Neural crest cell (in vitro differentiated cells): ENCODE measurements around the gene SORBS2. TPM values are rescaled to one million over a fixed set of nuclear protein-coding genes. Genes with fewer than 3 reads are reported as not detected.
A peak's percentile ranks its signal among the peaks of the same experiment; 100 is the strongest.

Source experiments
- DNase-seq: peaks from one replicate; pipeline ENCODE4 v3.0.0; 2021; ENCODE audit warnings: low read depth, mixed read lengths, low spot score
- H3K27ac Mint-ChIP-seq: one replicate; pipeline ENCODE4 v1.8.0; 2021; ENCODE audit warnings: mild to moderate bottlenecking, mixed read lengths; ENCODE audit not compliant: unreplicated experiment
- H3K27me3 Mint-ChIP-seq: 2 replicates; pipeline ENCODE4 v1.8.0; 2021; ENCODE audit warnings: low read depth, mild to moderate bottlenecking, mixed read lengths
- H3K36me3 Mint-ChIP-seq: 2 replicates; pipeline ENCODE4 v1.8.0; 2021; ENCODE audit warnings: low read depth, mild to moderate bottlenecking, mixed read lengths
- H3K4me1 Mint-ChIP-seq: 2 replicates; pipeline ENCODE4 v1.8.0; 2021; ENCODE audit warnings: mixed read lengths
- H3K4me3 Mint-ChIP-seq: one replicate; pipeline ENCODE4 v1.8.0; 2021; ENCODE audit warnings: mild to moderate bottlenecking, mixed read lengths
- H3K9me3 Mint-ChIP-seq: 2 replicates; pipeline ENCODE4 v1.8.0; 2021; ENCODE audit warnings: mixed read lengths
- CTCF ChIP-seq: fragments of 200-600 bp; sonication (generic); conservative IDR thresholded peaks from 2 replicates; pipeline ENCODE4 v1.5.0; 2021; ENCODE audit warnings: antibody characterized with exemption, mild to moderate bottlenecking
- total RNA-seq: library from RNA; stranded (reverse); gene quantifications from 2 replicates; pipeline ENCODE4 v1.2.1, GENCODE V29; 2021

The SORBS2 gene
- total RNA-seq, 1 donor from 2014 or later = 42.3 TPM

DNA sequence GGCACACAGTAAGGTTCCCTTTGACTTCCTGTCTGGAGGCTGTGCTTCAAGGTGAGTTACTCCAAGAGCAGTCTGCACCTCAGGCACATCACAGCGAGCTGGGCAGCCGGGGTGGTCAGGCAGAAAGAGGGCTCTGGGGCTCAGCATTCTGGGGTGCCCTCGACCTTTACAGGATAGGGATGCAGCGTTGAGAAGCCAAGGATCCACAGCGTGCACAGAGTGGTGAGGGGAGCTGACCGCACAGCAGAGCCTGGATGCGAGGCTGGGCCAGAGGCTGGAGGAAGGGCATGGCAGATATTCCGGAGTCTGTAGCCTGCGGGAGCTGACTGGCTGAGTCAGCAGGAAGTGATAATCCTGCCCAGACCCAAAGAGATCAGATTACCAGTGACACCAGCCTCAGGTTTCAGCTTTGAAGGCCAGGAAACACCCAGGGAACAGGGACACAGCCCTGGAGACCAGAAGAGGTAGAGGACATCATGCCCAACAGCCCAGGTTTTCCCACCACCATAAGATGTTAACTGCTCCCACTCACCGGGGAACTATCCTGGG, 238.3 kb downstream of the SORBS2 start:
- no peak for DNase-seq
- Mint-ChIP-seq H3K27me3 (no peaks in the 10 kb centered on the region), H3K27ac (peak overlapping the region; percentile 86)

DNA sequence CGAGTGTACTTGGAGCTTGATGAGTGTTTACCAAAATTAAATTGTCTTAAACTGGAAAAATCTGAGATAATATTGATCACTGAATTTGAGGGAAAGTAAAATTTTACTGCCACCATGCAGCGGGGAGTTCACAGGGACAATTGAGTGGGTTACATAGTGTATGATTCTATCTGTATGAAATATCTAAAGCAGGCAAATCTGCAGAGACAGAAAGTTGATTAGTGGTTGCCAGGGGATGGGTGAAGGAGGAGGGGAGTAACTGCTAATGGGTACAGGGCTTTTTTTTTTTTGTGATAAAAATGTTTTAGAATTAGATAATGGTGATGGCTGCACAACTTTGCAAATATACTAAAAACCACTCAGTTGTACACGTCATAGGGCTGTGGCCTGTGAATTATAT, 241.3 kb downstream of the SORBS2 start:
- H3K9me3 Mint-ChIP-seq = peaks cover 2% of the 10 kb centered on the region
- no peak for DNase-seq
- H3K4me3 Mint-ChIP-seq = no peak overlapping the region
- no peak for TF ChIP-seq CTCF
- H3K27ac Mint-ChIP-seq = peak overlapping the region; percentile 50
- H3K4me1 Mint-ChIP-seq = peaks cover 57% of the 10 kb centered on the region
- no peaks in the 10 kb centered on the region for H3K36me3 Mint-ChIP-seq
- H3K27me3 Mint-ChIP-seq = no peaks in the 10 kb centered on the region

More for the DNA sequence above, 238.3 kb downstream of the SORBS2 start:
- no peaks in the 10 kb centered on the region for H3K9me3 Mint-ChIP-seq
- H3K4me3 Mint-ChIP-seq = no peak overlapping the region
- peaks cover 28% of the 10 kb centered on the region for H3K4me1 Mint-ChIP-seq
- H3K36me3 Mint-ChIP-seq = no peaks in the 10 kb centered on the region
- no peak for TF ChIP-seq CTCF

GRCh38 chr4:185567381-185568376, 244.3 kb downstream of the SORBS2 start:
- Mint-ChIP-seq H3K27me3 (no peaks in the 10 kb centered on the region), H3K4me1 (peaks cover 49% of the 10 kb centered on the region), H3K9me3 (peaks cover 3% of the 10 kb centered on the region), H3K4me3 (peak overlapping the region; percentile 61), H3K36me3 (peaks cover 3% of the 10 kb centered on the region), H3K27ac (peak overlapping the region; percentile 97)
- DNase-seq = peak; percentile 18
- no peak for TF ChIP-seq CTCF

DNA sequence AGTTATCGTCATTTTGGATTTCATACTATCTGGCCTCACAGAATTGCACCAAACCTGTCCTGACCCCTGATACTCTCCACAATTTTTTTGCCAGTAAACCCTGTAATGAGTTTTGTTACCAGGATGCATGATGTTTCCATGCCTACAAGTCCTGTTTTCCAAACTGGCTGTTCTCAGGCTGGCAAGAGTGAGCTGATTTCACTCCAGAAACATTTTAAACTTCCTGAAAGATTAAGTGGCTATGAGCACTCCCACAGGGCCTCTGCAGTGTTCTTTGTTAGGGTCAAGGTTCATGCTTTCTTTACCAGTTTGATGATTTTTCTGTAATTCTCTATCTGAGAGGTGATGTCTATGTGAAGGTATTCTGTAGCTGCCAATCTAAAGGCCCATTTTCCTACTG, 245.0 kb downstream of the SORBS2 start:
- Mint-ChIP-seq H3K27ac (peak overlapping the region; percentile 97), H3K36me3 (peaks cover 3% of the 10 kb centered on the region)
- TF ChIP-seq CTCF = no peak

GRCh38 chr4:185566425-185566824, 245.6 kb downstream of the SORBS2 start:
- DNase-seq = no peak
- H3K4me1 Mint-ChIP-seq = peaks cover 49% of the 10 kb centered on the region
- no peak overlapping the region for H3K4me3 Mint-ChIP-seq
- H3K36me3 Mint-ChIP-seq = peaks cover 3% of the 10 kb centered on the region
- TF ChIP-seq CTCF = no peak
- no peaks in the 10 kb centered on the region for H3K27me3 Mint-ChIP-seq
- peak overlapping the region; percentile 13 for H3K27ac Mint-ChIP-seq
- peaks cover 3% of the 10 kb centered on the region for H3K9me3 Mint-ChIP-seq

More for the DNA sequence above, 245.0 kb downstream of the SORBS2 start:
- Mint-ChIP-seq H3K4me3 (peak overlapping the region; percentile 61), H3K27me3 (no peaks in the 10 kb centered on the region), H3K4me1 (peaks cover 49% of the 10 kb centered on the region), H3K9me3 (peaks cover 3% of the 10 kb centered on the region)
- DNase-seq = no peak
